WTC11 (cell line): Measurements from ENCODE around the gene SNRNP27. TPM values are rescaled to one million over a fixed set of nuclear protein-coding genes. Genes with fewer than 3 reads are reported as not detected.

Source experiments
- ATAC-seq: fragments of 200-7000 bp; cut with Tn5 transposase; 2 replicates; pipeline ENCODE4 v1.10.0; 2021; ENCODE audit warnings: mild to moderate bottlenecking, moderate library complexity
- CTCF ChIA-PET: fragments of 300-600 bp; sonication (Branson Sonifier 250); formaldehyde crosslinking; loops from one replicate; lab custom pipeline; 2021; ENCODE audit warnings: antibody characterized with exemption; lab: Charles Lee
- POLR2A ChIA-PET: fragments of 350-600 bp; sonication (Branson Sonifier 250); formaldehyde crosslinking; loops from one replicate; lab custom pipeline; 2021; ENCODE audit warnings: antibody characterized with exemption; lab: Charles Lee
- DNase-seq: peaks from one replicate; pipeline ENCODE4 v3.0.0; 2021; ENCODE audit warnings: low spot score
- H3K27ac Mint-ChIP-seq: 2 replicates; pipeline ENCODE4 v1.8.0; 2021; ENCODE audit warnings: mixed read lengths
- H3K27me3 Mint-ChIP-seq: 2 replicates; pipeline ENCODE4 v1.8.0; 2021; ENCODE audit warnings: low read depth, mild to moderate bottlenecking, moderate library complexity, mixed read lengths
- H3K36me3 Mint-ChIP-seq: 2 replicates; pipeline ENCODE4 v1.8.0; 2021; ENCODE audit warnings: mixed read lengths
- H3K4me1 Mint-ChIP-seq: 2 replicates; pipeline ENCODE4 v1.8.0; 2022; ENCODE audit warnings: mixed read lengths
- H3K4me3 Mint-ChIP-seq: 2 replicates; pipeline ENCODE4 v1.8.0; 2021; ENCODE audit warnings: mild to moderate bottlenecking, moderate library complexity, mixed read lengths
- H3K9me3 Mint-ChIP-seq: 2 replicates; pipeline ENCODE4 v1.8.0; 2021; ENCODE audit warnings: mixed read lengths
- ERG ChIP-seq: fragments of 250-450 bp; sonication (Bioruptor Pico); IDR thresholded peaks from 2 replicates; pipeline ENCODE4 v1.8.0; 2021; ENCODE audit warnings: mild to moderate bottlenecking
- ETV6 ChIP-seq: sonication (generic); formaldehyde crosslinking; IDR thresholded peaks from 2 replicates; pipeline ENCODE4 v1.8.1; 2022; ENCODE audit warnings: mild to moderate bottlenecking, missing genetic modification reagents
- MLX ChIP-seq: sonication (generic); formaldehyde crosslinking; IDR thresholded peaks from 2 replicates; pipeline ENCODE4 v1.8.1; 2023; ENCODE audit warnings: mild to moderate bottlenecking, missing genetic modification reagents, moderate library complexity
- NFE2L1 ChIP-seq: sonication (generic); formaldehyde crosslinking; IDR thresholded peaks from 2 replicates; pipeline ENCODE4 v1.8.1; 2023; ENCODE audit warnings: missing genetic modification reagents
- PRDM15 ChIP-seq: sonication (generic); formaldehyde crosslinking; IDR thresholded peaks from 2 replicates; pipeline ENCODE4 v1.8.0; 2022; ENCODE audit warnings: missing genetic modification reagents
- TP53 ChIP-seq: sonication (generic); formaldehyde crosslinking; IDR thresholded peaks from 2 replicates; pipeline ENCODE4 v1.8.1; 2023; ENCODE audit warnings: mild to moderate bottlenecking, missing genetic modification reagents
- ZSCAN18 ChIP-seq: fragments of 250-450 bp; sonication (Bioruptor Pico); IDR thresholded peaks from 2 replicates; pipeline ENCODE4 v2.1.2; 2022; ENCODE audit warnings: mild to moderate bottlenecking, moderate library complexity
- total RNA-seq: library from RNA; stranded (reverse); gene quantifications from 3 replicates; pipeline ENCODE4 v1.2.3, GENCODE V29; 2021
- TF ChIP-seq, protein P1 (sequence below): sonication (generic); formaldehyde crosslinking; IDR thresholded peaks from 2 replicates; pipeline ENCODE4 v1.8.1; 2023; ENCODE audit warnings: mild to moderate bottlenecking, moderate library complexity, missing genetic modification reagents
- TF ChIP-seq, protein P2 (sequence below): sonication (generic); formaldehyde crosslinking; IDR thresholded peaks from 2 replicates; pipeline ENCODE4 v1.8.1; 2023; ENCODE audit warnings: mild to moderate bottlenecking, missing genetic modification reagents, borderline replicate concordance
- TF ChIP-seq, protein P3 (sequence below): fragments of 250-450 bp; sonication (Bioruptor Pico); IDR thresholded peaks from 2 replicates; pipeline ENCODE4 v1.9.0; 2021; ENCODE audit warnings: moderate library complexity, mild to moderate bottlenecking, inconsistent platforms, borderline replicate concordance
- TF ChIP-seq, protein P4 (sequence below): fragments of 250-450 bp; sonication (Bioruptor Pico); IDR thresholded peaks from 2 replicates; pipeline ENCODE4 v1.9.0; 2021; ENCODE audit warnings: mild to moderate bottlenecking
- TF ChIP-seq, protein P5 (sequence below): fragments of 200-600 bp; IDR thresholded peaks from 2 replicates; pipeline ENCODE4 v1.8.0; 2022; ENCODE audit warnings: antibody characterized with exemption
- TF ChIP-seq, protein P6 (sequence below): sonication (generic); formaldehyde crosslinking; IDR thresholded peaks from 2 replicates; pipeline ENCODE4 v1.8.1; 2022; ENCODE audit warnings: low read depth, mild to moderate bottlenecking, moderate library complexity, missing genetic modification reagents, borderline replicate concordance

SNRNP27 gene
- total RNA-seq, 1 experiment from 2014 or later: 38.4 TPM

DNA sequence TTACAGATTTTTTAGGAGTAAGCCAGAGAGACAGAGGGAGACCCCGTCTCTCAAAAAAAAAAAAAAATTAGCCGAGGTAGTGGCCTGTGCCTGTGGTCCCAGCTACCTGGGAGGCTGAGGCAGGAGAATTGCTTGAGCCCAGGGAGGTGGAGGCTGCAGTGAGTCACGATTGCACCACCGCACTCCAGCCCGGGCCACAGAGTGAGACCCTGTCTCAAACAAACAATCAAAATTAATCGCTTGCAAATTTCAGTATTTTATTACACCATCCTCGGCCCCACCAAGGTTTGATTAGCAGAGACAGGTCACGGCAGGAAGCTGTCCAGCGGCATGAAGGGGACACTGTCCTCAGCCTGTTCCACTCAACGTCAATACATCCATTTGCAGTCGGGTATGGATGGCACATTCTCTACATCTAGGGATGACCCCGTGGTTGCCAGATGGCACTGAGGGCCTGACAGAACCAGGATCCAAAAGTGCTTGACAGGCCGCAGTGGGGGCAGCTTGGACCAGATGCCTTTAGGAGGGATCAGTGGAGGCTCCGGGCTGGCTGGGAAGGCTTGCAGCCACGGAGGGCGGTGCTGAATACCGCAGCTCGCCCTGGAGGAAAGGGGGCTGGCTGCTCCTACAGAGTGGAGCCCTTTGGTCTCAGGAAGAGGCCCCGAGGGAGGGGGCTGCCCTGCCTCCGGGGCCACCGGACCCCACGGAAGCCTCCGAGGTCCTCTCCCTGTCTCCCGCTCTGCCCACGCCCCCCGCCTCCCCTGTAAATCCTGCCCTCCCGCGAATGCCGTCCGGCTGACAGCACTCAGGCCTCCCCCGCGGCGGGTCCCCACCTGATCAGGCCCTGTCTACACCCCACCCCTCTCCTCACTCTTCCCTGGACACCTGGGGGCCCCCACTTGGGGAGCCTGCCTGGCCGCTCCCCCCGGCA is 54.5 kb downstream of the SNRNP27 start (continued):
- TF ChIP-seq, protein P1, sequence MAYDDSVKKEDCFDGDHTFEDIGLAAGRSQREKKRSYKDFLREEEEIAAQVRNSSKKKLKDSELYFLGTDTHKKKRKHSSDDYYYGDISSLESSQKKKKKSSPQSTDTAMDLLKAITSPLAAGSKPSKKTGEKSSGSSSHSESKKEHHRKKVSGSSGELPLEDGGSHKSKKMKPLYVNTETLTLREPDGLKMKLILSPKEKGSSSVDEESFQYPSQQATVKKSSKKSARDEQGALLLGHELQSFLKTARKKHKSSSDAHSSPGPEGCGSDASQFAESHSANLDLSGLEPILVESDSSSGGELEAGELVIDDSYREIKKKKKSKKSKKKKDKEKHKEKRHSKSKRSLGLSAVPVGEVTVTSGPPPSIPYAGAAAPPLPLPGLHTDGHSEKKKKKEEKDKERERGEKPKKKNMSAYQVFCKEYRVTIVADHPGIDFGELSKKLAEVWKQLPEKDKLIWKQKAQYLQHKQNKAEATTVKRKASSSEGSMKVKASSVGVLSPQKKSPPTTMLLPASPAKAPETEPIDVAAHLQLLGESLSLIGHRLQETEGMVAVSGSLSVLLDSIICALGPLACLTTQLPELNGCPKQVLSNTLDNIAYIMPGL (CRISPR knock-in tag): no peak
- no peak for TF ChIP-seq MLX
- TF ChIP-seq ZSCAN18: no peak
- TF ChIP-seq ETV6: no peak
- TF ChIP-seq, protein P2, sequence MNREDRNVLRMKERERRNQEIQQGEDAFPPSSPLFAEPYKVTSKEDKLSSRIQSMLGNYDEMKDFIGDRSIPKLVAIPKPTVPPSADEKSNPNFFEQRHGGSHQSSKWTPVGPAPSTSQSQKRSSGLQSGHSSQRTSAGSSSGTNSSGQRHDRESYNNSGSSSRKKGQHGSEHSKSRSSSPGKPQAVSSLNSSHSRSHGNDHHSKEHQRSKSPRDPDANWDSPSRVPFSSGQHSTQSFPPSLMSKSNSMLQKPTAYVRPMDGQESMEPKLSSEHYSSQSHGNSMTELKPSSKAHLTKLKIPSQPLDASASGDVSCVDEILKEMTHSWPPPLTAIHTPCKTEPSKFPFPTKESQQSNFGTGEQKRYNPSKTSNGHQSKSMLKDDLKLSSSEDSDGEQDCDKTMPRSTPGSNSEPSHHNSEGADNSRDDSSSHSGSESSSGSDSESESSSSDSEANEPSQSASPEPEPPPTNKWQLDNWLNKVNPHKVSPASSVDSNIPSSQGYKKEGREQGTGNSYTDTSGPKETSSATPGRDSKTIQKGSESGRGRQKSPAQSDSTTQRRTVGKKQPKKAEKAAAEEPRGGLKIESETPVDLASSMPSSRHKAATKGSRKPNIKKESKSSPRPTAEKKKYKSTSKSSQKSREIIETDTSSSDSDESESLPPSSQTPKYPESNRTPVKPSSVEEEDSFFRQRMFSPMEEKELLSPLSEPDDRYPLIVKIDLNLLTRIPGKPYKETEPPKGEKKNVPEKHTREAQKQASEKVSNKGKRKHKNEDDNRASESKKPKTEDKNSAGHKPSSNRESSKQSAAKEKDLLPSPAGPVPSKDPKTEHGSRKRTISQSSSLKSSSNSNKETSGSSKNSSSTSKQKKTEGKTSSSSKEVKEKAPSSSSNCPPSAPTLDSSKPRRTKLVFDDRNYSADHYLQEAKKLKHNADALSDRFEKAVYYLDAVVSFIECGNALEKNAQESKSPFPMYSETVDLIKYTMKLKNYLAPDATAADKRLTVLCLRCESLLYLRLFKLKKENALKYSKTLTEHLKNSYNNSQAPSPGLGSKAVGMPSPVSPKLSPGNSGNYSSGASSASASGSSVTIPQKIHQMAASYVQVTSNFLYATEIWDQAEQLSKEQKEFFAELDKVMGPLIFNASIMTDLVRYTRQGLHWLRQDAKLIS (CRISPR knock-in tag): no peak
- TF ChIP-seq ERG: no peak
- TF ChIP-seq NFE2L1: no peak
- TF ChIP-seq, protein P3, sequence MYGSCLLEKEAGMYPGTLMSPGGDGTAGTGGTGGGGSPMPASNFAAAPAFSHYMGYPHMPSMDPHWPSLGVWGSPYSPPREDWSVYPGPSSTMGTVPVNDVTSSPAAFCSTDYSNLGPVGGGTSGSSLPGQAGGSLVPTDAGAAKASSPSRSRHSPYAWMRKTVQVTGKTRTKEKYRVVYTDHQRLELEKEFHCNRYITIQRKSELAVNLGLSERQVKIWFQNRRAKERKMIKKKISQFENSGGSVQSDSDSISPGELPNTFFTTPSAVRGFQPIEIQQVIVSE: no peak
- TF ChIP-seq, protein P4, sequence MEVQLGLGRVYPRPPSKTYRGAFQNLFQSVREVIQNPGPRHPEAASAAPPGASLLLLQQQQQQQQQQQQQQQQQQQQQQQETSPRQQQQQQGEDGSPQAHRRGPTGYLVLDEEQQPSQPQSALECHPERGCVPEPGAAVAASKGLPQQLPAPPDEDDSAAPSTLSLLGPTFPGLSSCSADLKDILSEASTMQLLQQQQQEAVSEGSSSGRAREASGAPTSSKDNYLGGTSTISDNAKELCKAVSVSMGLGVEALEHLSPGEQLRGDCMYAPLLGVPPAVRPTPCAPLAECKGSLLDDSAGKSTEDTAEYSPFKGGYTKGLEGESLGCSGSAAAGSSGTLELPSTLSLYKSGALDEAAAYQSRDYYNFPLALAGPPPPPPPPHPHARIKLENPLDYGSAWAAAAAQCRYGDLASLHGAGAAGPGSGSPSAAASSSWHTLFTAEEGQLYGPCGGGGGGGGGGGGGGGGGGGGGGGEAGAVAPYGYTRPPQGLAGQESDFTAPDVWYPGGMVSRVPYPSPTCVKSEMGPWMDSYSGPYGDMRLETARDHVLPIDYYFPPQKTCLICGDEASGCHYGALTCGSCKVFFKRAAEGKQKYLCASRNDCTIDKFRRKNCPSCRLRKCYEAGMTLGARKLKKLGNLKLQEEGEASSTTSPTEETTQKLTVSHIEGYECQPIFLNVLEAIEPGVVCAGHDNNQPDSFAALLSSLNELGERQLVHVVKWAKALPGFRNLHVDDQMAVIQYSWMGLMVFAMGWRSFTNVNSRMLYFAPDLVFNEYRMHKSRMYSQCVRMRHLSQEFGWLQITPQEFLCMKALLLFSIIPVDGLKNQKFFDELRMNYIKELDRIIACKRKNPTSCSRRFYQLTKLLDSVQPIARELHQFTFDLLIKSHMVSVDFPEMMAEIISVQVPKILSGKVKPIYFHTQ (CRISPR knock-in tag): no peak

DNA sequence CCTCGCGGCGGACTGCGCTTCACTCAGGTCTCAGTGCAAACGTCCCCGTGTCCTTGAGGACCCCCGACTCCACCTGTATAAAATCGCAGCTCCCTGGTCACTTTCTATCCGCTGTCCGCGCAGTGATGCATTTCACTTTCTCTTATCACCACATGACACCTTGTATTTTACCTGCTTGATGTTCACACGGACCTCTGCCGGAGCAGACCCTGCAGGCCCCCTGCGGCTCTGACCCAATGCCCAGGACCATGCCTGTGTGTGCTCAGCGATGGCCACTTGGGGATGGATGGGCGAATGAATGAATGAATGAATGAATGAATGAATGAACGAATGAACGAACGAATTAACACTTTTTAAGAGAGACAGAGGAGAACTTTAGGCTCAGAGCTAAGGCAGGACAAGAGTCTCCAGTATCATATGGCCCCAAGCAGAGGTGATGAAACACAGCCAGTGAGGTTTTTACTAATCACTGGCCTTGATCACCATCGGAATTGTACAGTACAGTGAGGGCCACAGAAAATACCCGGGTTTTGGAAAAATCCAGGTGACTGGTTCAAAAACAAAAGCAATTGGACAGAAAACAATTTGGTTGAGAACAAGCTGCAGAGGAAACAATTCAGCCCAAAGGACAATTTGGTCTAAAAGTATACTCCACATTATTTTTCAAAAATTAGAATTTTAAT is 55.3 kb downstream of the SNRNP27 start:
- CTCF ChIA-PET: no interaction called here
- Mint-ChIP-seq H3K4me3 (no peak overlapping the region), H3K36me3 (no peaks in the 10 kb centered on the region), H3K27me3 (no peaks in the 10 kb centered on the region), H3K27ac (no peak overlapping the region), H3K9me3 (no peaks in the 10 kb centered on the region), H3K4me1 (no peaks in the 10 kb centered on the region; the same call in 1 of the 2 replicates)
- ATAC-seq (no peak), DNase-seq (no peak)
- POLR2A ChIA-PET: no interaction called here
- TF ChIP-seq TP53 (CRISPR knock-in tag) (no peak), PRDM15 (no peak)
- TF ChIP-seq, protein P5, sequence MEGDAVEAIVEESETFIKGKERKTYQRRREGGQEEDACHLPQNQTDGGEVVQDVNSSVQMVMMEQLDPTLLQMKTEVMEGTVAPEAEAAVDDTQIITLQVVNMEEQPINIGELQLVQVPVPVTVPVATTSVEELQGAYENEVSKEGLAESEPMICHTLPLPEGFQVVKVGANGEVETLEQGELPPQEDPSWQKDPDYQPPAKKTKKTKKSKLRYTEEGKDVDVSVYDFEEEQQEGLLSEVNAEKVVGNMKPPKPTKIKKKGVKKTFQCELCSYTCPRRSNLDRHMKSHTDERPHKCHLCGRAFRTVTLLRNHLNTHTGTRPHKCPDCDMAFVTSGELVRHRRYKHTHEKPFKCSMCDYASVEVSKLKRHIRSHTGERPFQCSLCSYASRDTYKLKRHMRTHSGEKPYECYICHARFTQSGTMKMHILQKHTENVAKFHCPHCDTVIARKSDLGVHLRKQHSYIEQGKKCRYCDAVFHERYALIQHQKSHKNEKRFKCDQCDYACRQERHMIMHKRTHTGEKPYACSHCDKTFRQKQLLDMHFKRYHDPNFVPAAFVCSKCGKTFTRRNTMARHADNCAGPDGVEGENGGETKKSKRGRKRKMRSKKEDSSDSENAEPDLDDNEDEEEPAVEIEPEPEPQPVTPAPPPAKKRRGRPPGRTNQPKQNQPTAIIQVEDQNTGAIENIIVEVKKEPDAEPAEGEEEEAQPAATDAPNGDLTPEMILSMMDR: no peak
- TF ChIP-seq, protein P6, sequence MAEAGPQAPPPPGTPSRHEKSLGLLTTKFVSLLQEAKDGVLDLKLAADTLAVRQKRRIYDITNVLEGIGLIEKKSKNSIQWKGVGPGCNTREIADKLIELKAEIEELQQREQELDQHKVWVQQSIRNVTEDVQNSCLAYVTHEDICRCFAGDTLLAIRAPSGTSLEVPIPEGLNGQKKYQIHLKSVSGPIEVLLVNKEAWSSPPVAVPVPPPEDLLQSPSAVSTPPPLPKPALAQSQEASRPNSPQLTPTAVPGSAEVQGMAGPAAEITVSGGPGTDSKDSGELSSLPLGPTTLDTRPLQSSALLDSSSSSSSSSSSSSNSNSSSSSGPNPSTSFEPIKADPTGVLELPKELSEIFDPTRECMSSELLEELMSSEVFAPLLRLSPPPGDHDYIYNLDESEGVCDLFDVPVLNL (CRISPR knock-in tag): no peak
